Fibroblast of lung (primary cell): ENCODE results near the gene CLEC16A. TPM values are rescaled to one million over a fixed set of nuclear protein-coding genes. Genes with fewer than 3 reads are reported as not detected.

Experiments used
- DNase-seq, 2 donors: peaks; one replicate each; pipeline versions ENCODE4 v3.0.0 to v3.0.0-alpha.2; 2010; ENCODE audit warnings: low read depth in 2 of 2
- H2AFZ ChIP-seq: 2 replicates; pipeline ENCODE4 v1.5.1; 2012; ENCODE audit warnings: low read length, control low read depth, inconsistent platforms
- H3K27ac ChIP-seq: 2 replicates; pipeline ENCODE4 v1.5.1; 2011; ENCODE audit warnings: low read length, control low read depth; ENCODE audit not compliant: insufficient read depth
- H3K27me3 ChIP-seq: 2 replicates; pipeline ENCODE4 v1.5.1; 2011; ENCODE audit warnings: mild to moderate bottlenecking, low read length; ENCODE audit not compliant: control insufficient read depth, insufficient read depth
- H3K36me3 ChIP-seq: 2 replicates; pipeline ENCODE4 v1.5.1; 2011; ENCODE audit warnings: low read length; ENCODE audit not compliant: control insufficient read depth, insufficient read depth
- H3K4me1 ChIP-seq: 2 replicates; pipeline ENCODE4 v1.5.1; 2011; ENCODE audit warnings: low read length; ENCODE audit not compliant: control insufficient read depth, insufficient read depth; ENCODE audit errors: extremely low read depth
- H3K4me2 ChIP-seq: 2 replicates; pipeline ENCODE4 v1.5.1; 2011; ENCODE audit warnings: low read length, control low read depth; ENCODE audit not compliant: insufficient read depth; ENCODE audit errors: extremely low read depth
- H3K4me3 ChIP-seq, 4 experiments: fragments of 200-600 bp in 1 of 4; sonication (generic) in 1 of 4; replicated peaks in 1 of 4; 2 replicates each; pipeline ENCODE4 v1.5.1; 2011 to 2016; ENCODE audit warnings: low read length in 4 of 4, low read depth in 3 of 4, mild to moderate bottlenecking in 3 of 4, control low read depth in 2 of 4, inconsistent platforms in 1 of 4, mixed read lengths in 1 of 4; ENCODE audit not compliant: insufficient read depth in 1 of 4; ENCODE audit errors: control extremely low read depth in 1 of 4
- H3K79me2 ChIP-seq: 2 replicates; pipeline ENCODE4 v1.5.1; 2012; ENCODE audit warnings: mild to moderate bottlenecking, low read length, inconsistent platforms; ENCODE audit not compliant: control insufficient read depth, insufficient read depth
- H3K9ac ChIP-seq: 2 replicates; pipeline ENCODE4 v1.5.1; 2011; ENCODE audit warnings: mild to moderate bottlenecking, low read length, control low read depth; ENCODE audit not compliant: insufficient read depth
- H3K9me3 ChIP-seq: 2 replicates; pipeline ENCODE4 v1.5.1; 2012; ENCODE audit warnings: low read depth, low read length; ENCODE audit not compliant: control insufficient read depth, insufficient read depth
- H4K20me1 ChIP-seq: 2 replicates; pipeline ENCODE4 v1.5.1; 2011; ENCODE audit warnings: low read length; ENCODE audit not compliant: control insufficient read depth, insufficient read depth; ENCODE audit errors: extremely low read depth
- CTCF ChIP-seq, 2 donors: IDR thresholded peaks in 1 of 2; conservative IDR thresholded peaks in 1 of 2; 1 replicate in 1 of 2; 2 replicates in 1 of 2; pipeline ENCODE4 v1.5.1; 2011 to 2012; ENCODE audit warnings: low read length in 2 of 2, control low read depth in 1 of 2, inconsistent platforms in 1 of 2, low read depth in 1 of 2, mild to moderate bottlenecking in 1 of 2
- EZH2 ChIP-seq: IDR thresholded peaks from 2 replicates; pipeline ENCODE4 v1.5.1; 2012; ENCODE audit warnings: low read length, control low read depth, mild to moderate bottlenecking; ENCODE audit errors: missing control alignments
- polyA plus RNA-seq, 2 donors: library from polyadenylated mRNA; depleted of rRNA in 1 of 2; stranded (reverse) in 1 of 2; unstranded in 1 of 2; fragments of >200 nt; gene quantifications; 2 replicates each; pipeline ENCODE4 v1.2.1, GENCODE V29; 2011 to 2012; ENCODE audit warnings: missing spikeins in 1 of 2
- total RNA-seq: library from RNA; depleted of rRNA; stranded (reverse); fragments of >200 nt; gene quantifications from 2 replicates; pipeline ENCODE4 v1.2.1, GENCODE V29; 2014

Gene CLEC16A
- total and polyA plus RNA-seq, 2 donors (not counting 1 experiment from before 2014, with no cell fraction given): 9.1 to 22.0 TPM

- no peak overlapping the region for H3K9ac ChIP-seq
- H3K4me1 ChIP-seq: peaks cover 21% of the 10 kb centered on the region
- no peak overlapping the region for H2AFZ ChIP-seq
- no peaks in the 10 kb centered on the region for H3K36me3 ChIP-seq
- no peaks in the 10 kb centered on the region for H3K79me2 ChIP-seq
- no peak overlapping the region for H3K27ac ChIP-seq
- no peaks in the 10 kb centered on the region for H3K27me3 ChIP-seq
- H3K9me3 ChIP-seq: no peaks in the 10 kb centered on the region
- TF ChIP-seq CTCF (conservative IDR thresholded peaks at IDR 0.05 in 1 of 2, IDR thresholded peaks at IDR 0.05 in 1 of 2; ENCODE audit: low read depth in 1 of 2, low read length in 2 of 2) (no peak), EZH2 (no peak)
- no peak overlapping the region for H3K4me3 ChIP-seq
- H4K20me1 ChIP-seq: no peaks in the 10 kb centered on the region
- H3K4me2 ChIP-seq: no peak overlapping the region
- DNase-seq: no peak
Measured at GRCh38 chr16:11140867-11141266, 196.5 kb downstream of the CLEC16A start.

- no peak for TF ChIP-seq CTCF (conservative IDR thresholded peaks at IDR 0.05 in 1 of 2, IDR thresholded peaks at IDR 0.05 in 1 of 2; ENCODE audit: low read depth in 1 of 2, low read length in 2 of 2)
- no peak for TF ChIP-seq EZH2
- Histone ChIP-seq H2AFZ (no peak overlapping the region), H3K4me1 (peaks cover 14% of the 10 kb centered on the region), H3K79me2 (no peaks in the 10 kb centered on the region), H4K20me1 (no peaks in the 10 kb centered on the region), H3K27ac (no peak overlapping the region), H3K36me3 (no peaks in the 10 kb centered on the region), H3K4me3 (no peak overlapping the region), H3K9me3 (no peaks in the 10 kb centered on the region), H3K4me2 (no peak overlapping the region), H3K9ac (no peak overlapping the region), H3K27me3 (no peaks in the 10 kb centered on the region)
- DNase-seq: no peak
Measured at GRCh38 chr16:11141409-11142260, 197.3 kb downstream of the CLEC16A start.

- TF ChIP-seq EZH2 (no peak), CTCF (conservative IDR thresholded peaks at IDR 0.05 in 1 of 2, IDR thresholded peaks at IDR 0.05 in 1 of 2; ENCODE audit: low read depth in 1 of 2, low read length in 2 of 2) (no peak)
- H3K27ac ChIP-seq: no peak overlapping the region
- DNase-seq: no peak
- no peak overlapping the region for H3K4me3 ChIP-seq
- no peaks in the 10 kb centered on the region for H3K27me3 ChIP-seq
- H3K36me3 ChIP-seq: no peaks in the 10 kb centered on the region
- H2AFZ ChIP-seq: no peak overlapping the region
- H4K20me1 ChIP-seq: no peaks in the 10 kb centered on the region
- H3K9ac ChIP-seq: no peak overlapping the region
- no peak overlapping the region for H3K4me2 ChIP-seq
- peaks cover 12% of the 10 kb centered on the region for H3K4me1 ChIP-seq
- no peaks in the 10 kb centered on the region for H3K9me3 ChIP-seq
- no peaks in the 10 kb centered on the region for H3K79me2 ChIP-seq
Measured at GRCh38 chr16:11142261-11142630, 197.9 kb downstream of the CLEC16A start.
